Inflammatory macrophage treated with lipopolysaccharide for 1 hour (primary cell): Measurements from ENCODE around the gene VEPH1.
A peak's percentile ranks its signal among the peaks of the same experiment; 100 is the strongest.
"Not testable (repeated sequence)": the region's sequence is repeated elsewhere in the genome, so short reads cannot be mapped to it uniquely, and the experiment has no call there.

Experiments
- DNase-seq, 2 donors: peaks; one replicate each; pipeline ENCODE4 v3.0.0-alpha.2; 2020 to 2022

The VEPH1 gene

GRCh38 chr3:157335233-157336076 is 167.8 kb downstream of the VEPH1 start:
- DNase-seq: no peak

- no peak for DNase-seq
Measured at GRCh38 chr3:157333551-157333991, 169.6 kb downstream of the VEPH1 start.

GRCh38 chr3:157330206-157330605 is 173.0 kb downstream of the VEPH1 start:
- no peak for DNase-seq

GRCh38 chr3:157329551-157329950 is 173.7 kb downstream of the VEPH1 start:
- DNase-seq: no peak

GRCh38 chr3:157327837-157328236 is 175.4 kb downstream of the VEPH1 start:
- no peak for DNase-seq

GRCh38 chr3:157327018-157327417 is 176.2 kb downstream of the VEPH1 start:
- no peak for DNase-seq

- DNase-seq: not testable (repeated sequence)
Measured at GRCh38 chr3:157324869-157325268, 178.3 kb downstream of the VEPH1 start.

- peak in 1 of 2 donors; percentile 77 for DNase-seq
Measured at GRCh38 chr3:157323360-157323759, 179.9 kb downstream of the VEPH1 start.

GRCh38 chr3:157319672-157320071 is 183.5 kb downstream of the VEPH1 start:
- no peak for DNase-seq

GRCh38 chr3:157318639-157319288 is 184.5 kb downstream of the VEPH1 start:
- no peak for DNase-seq

GRCh38 chr3:157317895-157318294 is 185.3 kb downstream of the VEPH1 start:
- DNase-seq: no peak

- no peak for DNase-seq
Measured at GRCh38 chr3:157313186-157313585, 190.0 kb downstream of the VEPH1 start.

GRCh38 chr3:157312376-157312745 is 190.9 kb downstream of the VEPH1 start:
- no peak for DNase-seq

GRCh38 chr3:157311633-157312375 is 191.4 kb downstream of the VEPH1 start:
- DNase-seq: peak; percentile 83 to 95

GRCh38 chr3:157310329-157311052 is 192.7 kb downstream of the VEPH1 start:
- peak in 1 of 2 donors; percentile 6 for DNase-seq

GRCh38 chr3:157306502-157306901 is 196.7 kb downstream of the VEPH1 start:
- no peak for DNase-seq

GRCh38 chr3:157305392-157305791 is 197.8 kb downstream of the VEPH1 start:
- no peak for DNase-seq

GRCh38 chr3:157301755-157302154 is 201.5 kb downstream of the VEPH1 start:
- DNase-seq: no peak

- DNase-seq: peak in 1 of 2 donors; percentile 41
Measured at GRCh38 chr3:157300981-157301663, 202.1 kb downstream of the VEPH1 start.

GRCh38 chr3:157300094-157300493 is 203.1 kb downstream of the VEPH1 start:
- no peak for DNase-seq

GRCh38 chr3:157297328-157297915 is 205.8 kb downstream of the VEPH1 start:
- DNase-seq: no peak

GRCh38 chr3:157294953-157295352 is 208.3 kb downstream of the VEPH1 start:
- DNase-seq: no peak
